DOHH2 (cell line): ENCODE measurements around the gene DNAI1.

Source experiments
- EZH2phosphoT487 ChIP-seq: fragments of 200-600 bp; sonication (generic); IDR thresholded peaks from 2 replicates; pipeline ENCODE4 v1.6.1; 2017; ENCODE audit warnings: borderline replicate concordance, mild to moderate bottlenecking, antibody characterized with exemption, low read length, moderate library complexity, mixed read lengths
- TF ChIP-seq, protein P1 (sequence below): fragments of 200-600 bp; sonication (generic); IDR thresholded peaks from one replicate; pipeline ENCODE4 v1.5.1; 2014; ENCODE audit warnings: antibody characterized with exemption, mild to moderate bottlenecking, low read depth, low read length; ENCODE audit not compliant: poor library complexity, severe bottlenecking

DNA sequence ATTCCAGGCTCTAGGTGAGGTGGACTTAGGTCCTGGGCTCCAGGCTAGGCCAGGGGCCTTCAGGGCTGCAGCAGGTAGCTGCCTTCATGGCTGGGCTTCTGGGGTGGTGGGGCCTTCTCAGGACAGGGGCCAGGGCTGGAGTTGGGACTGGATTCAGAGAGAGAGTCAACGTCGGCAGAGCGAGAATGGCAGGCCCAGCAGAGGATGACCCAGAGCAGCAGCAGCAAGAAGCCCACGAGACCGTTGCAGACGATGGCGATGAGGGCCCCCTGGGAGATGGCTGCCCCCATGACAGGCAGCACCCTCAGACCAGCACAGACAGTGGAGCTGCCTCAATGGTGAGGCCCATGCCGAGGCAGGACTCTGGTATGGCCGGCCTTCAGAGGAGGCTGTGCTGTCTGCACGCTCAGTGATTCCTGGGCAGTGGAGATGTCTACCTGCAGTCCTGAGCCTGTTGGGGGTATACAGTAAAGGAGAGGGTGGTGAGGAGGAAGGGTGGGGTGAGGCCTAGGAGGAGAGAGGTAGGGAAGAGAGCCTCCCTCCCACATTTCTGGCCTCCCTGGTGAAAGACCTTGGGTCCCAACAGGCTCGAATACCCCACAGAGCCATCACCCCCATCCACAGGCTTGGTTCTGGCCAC, 62.9 kb downstream of the DNAI1 start:
- TF ChIP-seq, protein P1, sequence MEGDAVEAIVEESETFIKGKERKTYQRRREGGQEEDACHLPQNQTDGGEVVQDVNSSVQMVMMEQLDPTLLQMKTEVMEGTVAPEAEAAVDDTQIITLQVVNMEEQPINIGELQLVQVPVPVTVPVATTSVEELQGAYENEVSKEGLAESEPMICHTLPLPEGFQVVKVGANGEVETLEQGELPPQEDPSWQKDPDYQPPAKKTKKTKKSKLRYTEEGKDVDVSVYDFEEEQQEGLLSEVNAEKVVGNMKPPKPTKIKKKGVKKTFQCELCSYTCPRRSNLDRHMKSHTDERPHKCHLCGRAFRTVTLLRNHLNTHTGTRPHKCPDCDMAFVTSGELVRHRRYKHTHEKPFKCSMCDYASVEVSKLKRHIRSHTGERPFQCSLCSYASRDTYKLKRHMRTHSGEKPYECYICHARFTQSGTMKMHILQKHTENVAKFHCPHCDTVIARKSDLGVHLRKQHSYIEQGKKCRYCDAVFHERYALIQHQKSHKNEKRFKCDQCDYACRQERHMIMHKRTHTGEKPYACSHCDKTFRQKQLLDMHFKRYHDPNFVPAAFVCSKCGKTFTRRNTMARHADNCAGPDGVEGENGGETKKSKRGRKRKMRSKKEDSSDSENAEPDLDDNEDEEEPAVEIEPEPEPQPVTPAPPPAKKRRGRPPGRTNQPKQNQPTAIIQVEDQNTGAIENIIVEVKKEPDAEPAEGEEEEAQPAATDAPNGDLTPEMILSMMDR: no peak
- no peak for TF ChIP-seq EZH2phosphoT487
